ENCODE results near the gene ENPP6.

The ENPP6 gene

GRCh38 chr4:184041156-184041555 lies 176.5 kb downstream of the ENPP6 start:
- no peak for DNase-seq
- intact Hi-C loops (cut with DNase I) = no loop called here

GRCh38 chr4:184039963-184040383 lies 177.7 kb downstream of the ENPP6 start:
- intact Hi-C loops (cut with DNase I) = no loop called here
- peak in 2 of 42 donors; percentile 5 to 11 for DNase-seq
